HG03565 (cell line): ENCODE data around the gene STAT4.

Experiments
- ATAC-seq: cut with Tn5 transposase; IDR thresholded peaks from one replicate; pipeline ENCODE4 v1.9.1; 2021; ENCODE audit warnings: mild to moderate bottlenecking, moderate library complexity; ENCODE audit not compliant: unreplicated experiment

STAT4 gene

GRCh38 chr2:191049728-191050639 is 100.8 kb downstream of the STAT4 start:
- peak; percentile 70 for ATAC-seq

GRCh38 chr2:191048073-191048472 is 102.7 kb downstream of the STAT4 start:
- no peak for ATAC-seq

GRCh38 chr2:191045141-191045540 is 105.7 kb downstream of the STAT4 start:
- ATAC-seq: no peak

GRCh38 chr2:191043438-191043837 is 107.4 kb downstream of the STAT4 start:
- no peak for ATAC-seq

- ATAC-seq: no peak
Observed at GRCh38 chr2:191041418-191042161, 109.2 kb downstream of the STAT4 start.

- no peak for ATAC-seq
Observed at GRCh38 chr2:191039616-191040015, 111.2 kb downstream of the STAT4 start.

GRCh38 chr2:191038741-191039140 is 112.1 kb downstream of the STAT4 start:
- ATAC-seq: no peak

GRCh38 chr2:191038241-191038725 is 112.5 kb downstream of the STAT4 start:
- peak; percentile 58 for ATAC-seq

GRCh38 chr2:191037351-191037750 is 113.4 kb downstream of the STAT4 start:
- no peak for ATAC-seq

GRCh38 chr2:191036363-191036762 is 114.4 kb downstream of the STAT4 start:
- ATAC-seq: no peak

GRCh38 chr2:191032588-191033429 is 118.0 kb downstream of the STAT4 start:
- no peak for ATAC-seq

GRCh38 chr2:191031256-191031655 is 119.5 kb downstream of the STAT4 start:
- ATAC-seq: no peak

GRCh38 chr2:191030521-191031154 is 120.2 kb downstream of the STAT4 start:
- peak; percentile 81 for ATAC-seq

- ATAC-seq: no peak
Observed at GRCh38 chr2:191029280-191029950, 121.4 kb downstream of the STAT4 start.

GRCh38 chr2:191026377-191026776 is 124.4 kb downstream of the STAT4 start:
- ATAC-seq: no peak

GRCh38 chr2:191025135-191025534 is 125.7 kb downstream of the STAT4 start:
- ATAC-seq: no peak

GRCh38 chr2:191023235-191023679 is 127.5 kb downstream of the STAT4 start:
- no peak for ATAC-seq

GRCh38 chr2:191020742-191021381 is 129.9 kb downstream of the STAT4 start:
- ATAC-seq: peak; percentile 15

- ATAC-seq: peak; percentile 68
Observed at GRCh38 chr2:191020221-191020741, 130.5 kb downstream of the STAT4 start.
